ENCODE measurements around the gene ADGRE2. TPM values are rescaled to one million over a fixed set of nuclear protein-coding genes. Genes with fewer than 3 reads are reported as not detected.
A peak's percentile ranks its signal among the peaks of the same experiment; 100 is the strongest.
"Not testable (repeated sequence)": the region's sequence is repeated elsewhere in the genome, so short reads cannot be mapped to it uniquely, and the experiment has no call there.

The ADGRE2 gene
- total RNA-seq, 2 experiments from 2014 or later, result 0.11 TPM; not detected in 1

DNA sequence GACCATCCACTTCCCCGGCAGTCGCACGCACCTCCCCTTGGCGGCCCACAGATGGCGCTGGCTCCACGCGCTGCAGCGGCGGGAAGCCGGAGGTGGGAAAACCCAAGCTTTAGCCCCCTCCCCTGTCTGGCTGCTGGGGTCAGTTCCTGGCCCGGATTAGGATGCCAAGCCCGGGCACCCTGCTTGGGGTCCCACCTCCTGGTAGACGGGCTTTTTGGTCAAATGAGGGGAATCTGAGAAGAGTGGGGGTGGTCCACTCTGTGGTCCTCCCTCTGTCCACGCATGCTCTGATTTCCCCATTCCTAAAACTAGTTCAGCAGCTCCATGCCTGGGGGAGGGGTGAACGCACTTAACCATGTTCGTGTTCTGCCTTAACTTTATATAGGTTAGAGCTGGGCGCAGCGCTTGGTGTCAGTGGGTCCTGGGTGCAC lies 8.1 kb upstream of the ADGRE2 start:
- Histone ChIP-seq H3K4me2 (ENCODE audit: low read length) (no peak overlapping the region), H3K9me3 (ENCODE audit: low read length) (no peaks in the 10 kb centered on the region), H3K4me1 (ENCODE audit: insufficient read depth, low read length, poor library complexity, severe bottlenecking) (peaks cover 4% of the 10 kb centered on the region), H3K4me3 (ENCODE audit: low read depth, low read length, poor library complexity, severe bottlenecking) (no peak overlapping the region), H3K79me2 (ENCODE audit: insufficient read depth, low read depth, low read length) (no peaks in the 10 kb centered on the region), H3K9me2 (ENCODE audit: insufficient read depth, low read length) (no peaks in the 10 kb centered on the region), H3K27ac (ENCODE audit: low read depth, low read length, poor library complexity, severe bottlenecking) (no peak overlapping the region), H3K36me3 (ENCODE audit: insufficient read depth, low read length) (no peaks in the 10 kb centered on the region), H2AFZ (ENCODE audit: low read length) (no peak overlapping the region), H4K20me1 (ENCODE audit: insufficient read depth, low read length) (no peaks in the 10 kb centered on the region)
- no TSS peak for BruUV-seq (replicated peaks)
- TF ChIP-seq, protein P1, sequence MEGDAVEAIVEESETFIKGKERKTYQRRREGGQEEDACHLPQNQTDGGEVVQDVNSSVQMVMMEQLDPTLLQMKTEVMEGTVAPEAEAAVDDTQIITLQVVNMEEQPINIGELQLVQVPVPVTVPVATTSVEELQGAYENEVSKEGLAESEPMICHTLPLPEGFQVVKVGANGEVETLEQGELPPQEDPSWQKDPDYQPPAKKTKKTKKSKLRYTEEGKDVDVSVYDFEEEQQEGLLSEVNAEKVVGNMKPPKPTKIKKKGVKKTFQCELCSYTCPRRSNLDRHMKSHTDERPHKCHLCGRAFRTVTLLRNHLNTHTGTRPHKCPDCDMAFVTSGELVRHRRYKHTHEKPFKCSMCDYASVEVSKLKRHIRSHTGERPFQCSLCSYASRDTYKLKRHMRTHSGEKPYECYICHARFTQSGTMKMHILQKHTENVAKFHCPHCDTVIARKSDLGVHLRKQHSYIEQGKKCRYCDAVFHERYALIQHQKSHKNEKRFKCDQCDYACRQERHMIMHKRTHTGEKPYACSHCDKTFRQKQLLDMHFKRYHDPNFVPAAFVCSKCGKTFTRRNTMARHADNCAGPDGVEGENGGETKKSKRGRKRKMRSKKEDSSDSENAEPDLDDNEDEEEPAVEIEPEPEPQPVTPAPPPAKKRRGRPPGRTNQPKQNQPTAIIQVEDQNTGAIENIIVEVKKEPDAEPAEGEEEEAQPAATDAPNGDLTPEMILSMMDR (conservative IDR thresholded peaks at IDR 0.05; ENCODE audit: low read length), result peak; percentile 91
- no peak for TF ChIP-seq EZH2phosphoT487 (IDR thresholded peaks at IDR 0.05; ENCODE audit: borderline replicate concordance, low read depth, low read length)
- intact Hi-C loops (cut with micrococcal nuclease; ENCODE audit: unreplicated experiment), result loop anchor here (2.0 kb wide), 2 partner anchors 102 to 212 kb away; no protein-coding TSS in a partner anchor
- DNase-seq (ENCODE audit: low spot score), result peak; percentile 34
- POLR2A ChIA-PET, result no interaction called here
- CTCF ChIA-PET (ENCODE audit: unreplicated experiment), result interaction anchor here (0.7 kb wide), 1 partner anchor 1138 kb away, joined by 3 read pairs; no protein-coding TSS in a partner anchor

DNA sequence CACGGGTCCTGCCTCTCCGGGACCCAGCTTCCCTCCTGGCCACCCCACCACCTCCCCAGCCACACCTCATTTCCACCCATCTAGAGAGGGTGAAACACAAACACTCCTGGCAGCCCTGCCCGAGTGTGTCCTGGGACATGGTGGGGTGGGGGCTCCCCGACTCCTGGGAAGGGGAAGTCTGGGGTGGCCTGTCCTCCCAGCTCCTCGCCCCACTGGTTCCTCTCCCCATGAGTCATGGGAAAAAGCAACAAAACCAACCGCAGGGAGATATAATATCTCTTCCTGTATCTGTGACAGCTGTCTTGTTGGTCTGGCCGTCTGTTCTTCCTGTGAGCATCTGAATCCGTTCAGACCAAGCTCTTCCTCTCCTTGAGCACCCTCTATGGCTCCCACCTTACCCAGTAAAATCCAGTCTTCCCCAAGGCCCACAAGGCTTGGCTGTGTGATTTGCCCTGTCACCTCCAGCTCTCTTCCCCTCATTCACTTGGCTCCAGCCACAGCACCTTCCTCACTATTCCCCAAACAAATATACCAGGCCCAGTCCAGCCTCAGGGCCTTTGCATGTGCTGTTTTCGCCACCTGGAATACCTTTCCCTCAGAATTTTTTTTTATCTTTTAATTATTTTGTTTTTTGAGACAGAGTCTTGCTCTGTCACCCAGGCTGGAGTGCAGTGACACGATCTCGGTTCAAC lies 6.9 kb upstream of the ADGRE2 start:
- H3K27ac ChIP-seq (ENCODE audit: low read depth, low read length, poor library complexity, severe bottlenecking); DNase-seq (ENCODE audit: low spot score); CTCF ChIA-PET (ENCODE audit: unreplicated experiment); POLR2A ChIA-PET; H3K4me2 ChIP-seq (ENCODE audit: low read length); H4K20me1 ChIP-seq (ENCODE audit: insufficient read depth, low read length); H2AFZ ChIP-seq (ENCODE audit: low read length); H3K79me2 ChIP-seq (ENCODE audit: insufficient read depth, low read depth, low read length); H3K9me2 ChIP-seq (ENCODE audit: insufficient read depth, low read length); BruUV-seq (replicated peaks); H3K4me1 ChIP-seq (ENCODE audit: insufficient read depth, low read length, poor library complexity, severe bottlenecking); H3K36me3 ChIP-seq (ENCODE audit: insufficient read depth, low read length); H3K9me3 ChIP-seq (ENCODE audit: low read length); intact Hi-C loops (cut with micrococcal nuclease; ENCODE audit: unreplicated experiment); H3K4me3 ChIP-seq (ENCODE audit: low read depth, low read length, poor library complexity, severe bottlenecking): not testable (repeated sequence)

DNA sequence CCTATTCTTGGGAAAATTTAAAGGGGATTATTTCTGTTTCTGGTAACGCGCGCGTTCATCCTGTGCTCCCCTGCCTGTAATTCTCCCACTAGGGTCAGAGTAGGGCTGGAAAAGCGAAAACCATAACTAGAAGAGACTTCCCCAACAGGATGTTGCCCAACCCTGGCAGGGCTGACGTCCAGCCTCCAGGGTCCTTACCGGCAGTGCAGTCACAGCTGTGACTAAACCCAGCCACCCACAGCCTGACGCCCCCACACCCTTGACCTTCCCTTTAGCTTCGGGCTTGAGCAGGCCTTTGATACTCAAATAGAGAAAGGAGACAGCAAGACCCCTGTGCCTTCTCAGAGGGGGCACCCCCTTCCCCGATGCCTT lies 6.4 kb upstream of the ADGRE2 start:
- POLR2A ChIA-PET; H2AFZ ChIP-seq (ENCODE audit: low read length); H4K20me1 ChIP-seq (ENCODE audit: insufficient read depth, low read length); H3K4me2 ChIP-seq (ENCODE audit: low read length); DNase-seq (ENCODE audit: low spot score); BruUV-seq (replicated peaks); H3K27ac ChIP-seq (ENCODE audit: low read depth, low read length, poor library complexity, severe bottlenecking); H3K36me3 ChIP-seq (ENCODE audit: insufficient read depth, low read length); H3K79me2 ChIP-seq (ENCODE audit: insufficient read depth, low read depth, low read length); intact Hi-C loops (cut with micrococcal nuclease; ENCODE audit: unreplicated experiment); CTCF ChIA-PET (ENCODE audit: unreplicated experiment); H3K4me1 ChIP-seq (ENCODE audit: insufficient read depth, low read length, poor library complexity, severe bottlenecking); H3K4me3 ChIP-seq (ENCODE audit: low read depth, low read length, poor library complexity, severe bottlenecking); H3K9me3 ChIP-seq (ENCODE audit: low read length); H3K9me2 ChIP-seq (ENCODE audit: insufficient read depth, low read length): not testable (repeated sequence)

DNA sequence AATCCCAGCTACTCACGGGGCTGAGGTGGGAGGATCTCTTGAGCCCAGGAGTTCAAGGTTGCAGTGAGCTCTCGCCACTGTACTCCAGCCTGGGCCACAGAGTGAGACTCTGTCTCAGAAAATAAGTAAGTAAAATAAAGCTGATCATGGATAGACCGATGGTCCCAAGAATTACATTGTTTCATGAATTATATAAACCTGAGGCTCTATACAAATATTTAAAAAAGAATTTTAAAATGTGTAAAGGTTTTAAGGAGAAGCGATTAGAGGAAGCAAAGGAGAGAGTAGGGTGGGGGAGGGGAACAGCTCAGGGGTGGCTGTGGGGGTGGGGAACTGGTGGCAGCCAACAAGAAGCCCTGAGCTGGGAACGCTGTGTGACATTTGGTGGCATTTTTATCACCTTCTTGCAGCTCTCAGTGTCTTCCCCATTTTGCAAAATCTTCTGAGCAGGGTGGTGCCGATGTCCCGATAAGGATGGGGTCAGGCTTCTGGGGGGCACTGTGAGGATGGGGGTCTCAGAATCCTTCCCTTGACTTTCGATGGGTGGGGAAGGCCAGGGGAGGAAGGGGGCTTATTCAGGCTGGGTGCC lies 5.1 kb upstream of the ADGRE2 start:
- POLR2A ChIA-PET, result interaction anchor here (0.6 kb wide), 1 partner anchor 553 kb away, joined by 3 read pairs; no protein-coding TSS in a partner anchor
- intact Hi-C loops (cut with micrococcal nuclease; ENCODE audit: unreplicated experiment), result not testable (repeated sequence)

More for the DNA sequence above, 5.1 kb upstream of the ADGRE2 start:
- H3K4me2 ChIP-seq (ENCODE audit: low read length); H4K20me1 ChIP-seq (ENCODE audit: insufficient read depth, low read length); CTCF ChIA-PET (ENCODE audit: unreplicated experiment); H3K27ac ChIP-seq (ENCODE audit: low read depth, low read length, poor library complexity, severe bottlenecking); H3K9me3 ChIP-seq (ENCODE audit: low read length); H3K4me3 ChIP-seq (ENCODE audit: low read depth, low read length, poor library complexity, severe bottlenecking); H2AFZ ChIP-seq (ENCODE audit: low read length); H3K79me2 ChIP-seq (ENCODE audit: insufficient read depth, low read depth, low read length); DNase-seq (ENCODE audit: low spot score); H3K36me3 ChIP-seq (ENCODE audit: insufficient read depth, low read length); BruUV-seq (replicated peaks); H3K4me1 ChIP-seq (ENCODE audit: insufficient read depth, low read length, poor library complexity, severe bottlenecking); H3K9me2 ChIP-seq (ENCODE audit: insufficient read depth, low read length): not testable (repeated sequence)

Measured in OCI-LY7 (cell line).